Prostate gland (tissue), 2 donors: ENCODE measurements around the gene CNTNAP2. TPM values are rescaled to one million over a fixed set of nuclear protein-coding genes. Genes with fewer than 3 reads are reported as not detected.

ENCODE experiments used
- DNase-seq: peaks from one replicate; pipeline ENCODE4 v3.0.0-alpha.2; 2019; ENCODE audit warnings: low spot score
- H3K27ac ChIP-seq, 2 donors: fragments of 200-600 bp; sonication (generic); 2 replicates each; pipeline ENCODE4 v1.5.1; 2017 to 2019
- H3K27me3 ChIP-seq: fragments of 200-600 bp; sonication (generic); replicated peaks from 2 replicates; pipeline ENCODE4 v1.5.1; 2019; ENCODE audit not compliant: insufficient read depth
- H3K36me3 ChIP-seq, 2 donors: fragments of 200-600 bp; sonication (generic); 1 replicate in 1 of 2; 2 replicates in 1 of 2; pipeline versions ENCODE4 v1.5.1 to v1.8.1; 2017 to 2019
- H3K4me1 ChIP-seq: fragments of 200-600 bp; sonication (generic); replicated peaks from 2 replicates; pipeline ENCODE4 v1.5.1; 2019
- H3K4me3 ChIP-seq, 2 donors: fragments of 200-600 bp; sonication (generic); 2 replicates each; pipeline ENCODE4 v1.5.1; 2017 to 2019
- H3K9me3 ChIP-seq: fragments of 200-600 bp; sonication (generic); 2 replicates; pipeline ENCODE4 v1.5.1; 2017
- CTCF ChIP-seq, 4 experiments: fragments of 200-600 bp in 2 of 4; fragments of 450-650 bp in 2 of 4; sonication (generic) in 2 of 4; IDR thresholded peaks; 1 replicate in 3 of 4; 2 replicates in 1 of 4; pipeline ENCODE4 v1.5.1; 2016 to 2019; ENCODE audit warnings: antibody characterized with exemption in 4 of 4, mild to moderate bottlenecking in 2 of 4, moderate library complexity in 2 of 4
- POLR2A ChIP-seq: fragments of 450-650 bp; IDR thresholded peaks from one replicate; pipeline ENCODE4 v1.6.1; 2016; ENCODE audit warnings: antibody characterized with exemption, mild to moderate bottlenecking
- POLR2AphosphoS5 ChIP-seq: sonication (generic); formaldehyde crosslinking; IDR thresholded peaks from one replicate; pipeline ENCODE4 v1.6.1; 2017; ENCODE audit warnings: antibody characterized with exemption
- WGBS: methylation state at CpG from one replicate; pipeline ENCODE4 v1.1.5; 2018; 5-methylcytosine and 5-hydroxymethylcytosine counted together
- intact Hi-C: fragments of 100-400 bp; cut with DNase I; formaldehyde crosslinking; loops from one replicate; pipeline ENCODE4 v1.14.2; 2022
- total RNA-seq, 2 donors: library from RNA; depleted of rRNA; stranded (reverse); fragments of >200 nt; gene quantifications; one replicate each; pipeline ENCODE4 v1.1.0, GENCODE V29; 2016

The CNTNAP2 gene
- total RNA-seq, 2 donors from 2014 or later, result 10.6 to 43.7 TPM

GRCh38 chr7:147525325-147525724, 1408.7 kb downstream of the CNTNAP2 start:
- Histone ChIP-seq H3K4me3 (no peak overlapping the region), H3K36me3 (no peaks in the 10 kb centered on the region), H3K9me3 (no peaks in the 10 kb centered on the region), H3K4me1 (no peaks in the 10 kb centered on the region), H3K27ac (no peak overlapping the region), H3K27me3 (no peaks in the 10 kb centered on the region)
- 92% methylated on average over 2 of the region's 2 CpGs for WGBS
- intact Hi-C loops, result no loop called here
- TF ChIP-seq CTCF (IDR thresholded peaks at IDR 0.05), result no peak
- TF ChIP-seq POLR2AphosphoS5, result no peak
- no peak for TF ChIP-seq POLR2A
- no peak for DNase-seq

DNA sequence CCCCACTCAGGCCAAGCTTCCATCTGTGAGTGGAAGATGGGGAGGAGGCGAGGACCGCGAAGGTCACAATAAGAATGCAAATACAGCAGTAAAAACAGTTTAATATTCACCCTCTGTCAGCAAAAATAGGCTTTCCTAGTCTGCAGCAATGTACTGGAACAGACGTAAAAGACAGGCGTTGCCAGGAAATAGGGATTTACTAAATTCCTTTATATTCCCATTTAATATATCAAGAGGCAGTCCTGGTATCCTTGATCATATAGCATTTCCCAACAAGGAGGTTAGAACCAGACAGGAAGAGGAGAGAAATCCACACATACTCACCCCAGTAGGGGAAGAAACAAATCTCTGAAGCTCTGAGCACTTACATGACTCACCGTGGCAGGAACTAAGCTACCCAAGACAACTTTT, 1419.1 kb downstream of the CNTNAP2 start:
- no peak for TF ChIP-seq POLR2A
- no peaks in the 10 kb centered on the region for H3K27me3 ChIP-seq
- no peak overlapping the region for H3K27ac ChIP-seq
- H3K4me1 ChIP-seq, result no peaks in the 10 kb centered on the region
- intact Hi-C loops, result no loop called here
- WGBS, result 93% methylated on average over 6 of the region's 6 CpGs
- H3K4me3 ChIP-seq, result no peak overlapping the region
- no peaks in the 10 kb centered on the region for H3K36me3 ChIP-seq
- DNase-seq, result no peak
- H3K9me3 ChIP-seq, result no peaks in the 10 kb centered on the region

GRCh38 chr7:147539685-147540084, 1423.1 kb downstream of the CNTNAP2 start:
- intact Hi-C loops, result no loop called here
- Histone ChIP-seq H3K27ac (no peak overlapping the region), H3K9me3 (no peaks in the 10 kb centered on the region), H3K36me3 (no peaks in the 10 kb centered on the region), H3K27me3 (no peaks in the 10 kb centered on the region), H3K4me3 (no peak overlapping the region), H3K4me1 (no peaks in the 10 kb centered on the region)
- WGBS, result 11% methylated on average over 2 of the region's 2 CpGs
- TF ChIP-seq POLR2AphosphoS5 (no peak), CTCF (IDR thresholded peaks at IDR 0.05) (no peak), POLR2A (no peak)
- no peak for DNase-seq

DNA sequence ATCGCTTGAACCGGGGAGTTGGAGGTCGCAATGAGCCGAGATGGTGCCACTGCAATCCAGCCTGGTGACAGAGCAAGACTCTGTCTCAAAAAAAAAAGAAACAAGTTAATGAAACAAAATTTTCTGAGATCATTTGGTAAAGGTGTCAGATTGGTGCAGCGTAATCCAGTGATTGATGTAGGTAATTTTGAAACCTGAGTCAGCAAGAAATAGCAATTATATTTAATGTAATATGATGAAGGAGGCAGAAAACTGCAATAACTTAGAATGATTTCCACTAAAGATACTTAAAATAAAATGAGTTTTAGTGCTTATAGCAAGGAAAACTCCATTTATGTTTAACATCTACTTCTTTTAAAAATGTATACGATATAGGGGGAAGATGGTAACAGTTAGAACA, 1424.1 kb downstream of the CNTNAP2 start:
- TF ChIP-seq POLR2A (no peak), CTCF (IDR thresholded peaks at IDR 0.05) (no peak), POLR2AphosphoS5 (no peak)
- WGBS, result 94% methylated on average over 6 of the region's 6 CpGs
- Histone ChIP-seq H3K27me3 (no peaks in the 10 kb centered on the region), H3K4me3 (no peak overlapping the region), H3K36me3 (no peaks in the 10 kb centered on the region), H3K4me1 (no peaks in the 10 kb centered on the region), H3K9me3 (no peaks in the 10 kb centered on the region), H3K27ac (no peak overlapping the region)
- intact Hi-C loops, result no loop called here
- no peak for DNase-seq

DNA sequence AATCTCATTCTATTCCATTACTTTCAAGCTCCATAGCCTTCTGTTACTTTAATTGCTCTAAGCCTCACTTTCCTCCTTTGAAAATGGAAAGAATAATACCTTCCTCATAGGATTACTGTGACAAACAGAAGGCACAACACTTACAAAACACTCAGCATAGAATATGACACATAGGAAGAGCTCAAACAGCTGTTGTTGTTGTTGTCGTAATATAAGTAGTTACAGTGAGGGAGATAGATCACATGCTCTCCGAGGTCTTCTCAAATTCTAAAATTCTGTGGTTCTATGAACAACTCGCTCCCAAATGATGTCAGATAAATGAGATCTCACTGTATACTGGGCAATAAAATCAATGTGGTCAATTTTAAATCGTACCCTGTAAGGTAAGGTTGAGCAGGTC, 1424.7 kb downstream of the CNTNAP2 start:
- no peak overlapping the region for H3K4me3 ChIP-seq
- 72% methylated on average over 4 of the region's 4 CpGs for WGBS
- no peak overlapping the region for H3K27ac ChIP-seq
- DNase-seq, result no peak
- intact Hi-C loops, result no loop called here
- no peaks in the 10 kb centered on the region for H3K9me3 ChIP-seq
- H3K27me3 ChIP-seq, result no peaks in the 10 kb centered on the region
- H3K36me3 ChIP-seq, result no peaks in the 10 kb centered on the region
- TF ChIP-seq CTCF (IDR thresholded peaks at IDR 0.05) (no peak), POLR2AphosphoS5 (no peak), POLR2A (no peak)
- no peaks in the 10 kb centered on the region for H3K4me1 ChIP-seq
